ENCODE measurements around the gene WNT6. TPM values are rescaled to one million over a fixed set of nuclear protein-coding genes. Genes with fewer than 3 reads are reported as not detected.

The WNT6 gene
- total RNA-seq, 1 donor: not detected

DNA sequence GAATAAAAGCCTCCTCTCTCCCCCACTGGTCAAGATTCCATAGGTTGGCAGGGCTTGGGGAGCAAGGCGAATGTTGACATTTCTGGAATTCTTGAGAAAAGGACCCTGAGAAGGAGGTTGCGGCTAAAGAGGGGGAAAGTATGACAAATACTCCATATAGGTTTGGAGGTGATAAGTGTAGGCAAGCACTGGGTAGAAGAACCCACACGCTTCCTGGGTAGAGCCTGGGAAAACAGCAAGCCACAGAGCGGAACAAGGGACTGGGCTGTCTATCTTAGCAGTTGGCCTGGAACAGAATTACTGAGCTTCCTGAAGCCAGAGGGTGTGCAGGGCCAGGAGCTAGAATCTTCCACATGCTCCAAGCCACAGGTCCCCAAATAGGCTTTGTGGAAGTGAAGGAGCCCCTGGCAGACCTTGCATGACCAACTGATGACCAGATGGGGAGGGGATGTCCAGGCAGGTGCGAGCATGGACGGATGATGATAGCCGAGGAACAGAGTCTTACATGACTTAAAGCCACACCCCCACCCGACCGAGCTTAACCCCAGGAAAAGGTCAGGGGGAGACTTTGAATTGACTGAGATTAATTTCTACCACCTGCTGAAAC is 37.9 kb upstream of the WNT6 start:
- no peak for DNase-seq (ENCODE audit: low read depth)
- TF ChIP-seq, protein P1, sequence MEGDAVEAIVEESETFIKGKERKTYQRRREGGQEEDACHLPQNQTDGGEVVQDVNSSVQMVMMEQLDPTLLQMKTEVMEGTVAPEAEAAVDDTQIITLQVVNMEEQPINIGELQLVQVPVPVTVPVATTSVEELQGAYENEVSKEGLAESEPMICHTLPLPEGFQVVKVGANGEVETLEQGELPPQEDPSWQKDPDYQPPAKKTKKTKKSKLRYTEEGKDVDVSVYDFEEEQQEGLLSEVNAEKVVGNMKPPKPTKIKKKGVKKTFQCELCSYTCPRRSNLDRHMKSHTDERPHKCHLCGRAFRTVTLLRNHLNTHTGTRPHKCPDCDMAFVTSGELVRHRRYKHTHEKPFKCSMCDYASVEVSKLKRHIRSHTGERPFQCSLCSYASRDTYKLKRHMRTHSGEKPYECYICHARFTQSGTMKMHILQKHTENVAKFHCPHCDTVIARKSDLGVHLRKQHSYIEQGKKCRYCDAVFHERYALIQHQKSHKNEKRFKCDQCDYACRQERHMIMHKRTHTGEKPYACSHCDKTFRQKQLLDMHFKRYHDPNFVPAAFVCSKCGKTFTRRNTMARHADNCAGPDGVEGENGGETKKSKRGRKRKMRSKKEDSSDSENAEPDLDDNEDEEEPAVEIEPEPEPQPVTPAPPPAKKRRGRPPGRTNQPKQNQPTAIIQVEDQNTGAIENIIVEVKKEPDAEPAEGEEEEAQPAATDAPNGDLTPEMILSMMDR (IDR thresholded peaks at IDR 0.05; ENCODE audit: insufficient read depth, low read depth, low read length): no peak

DNA sequence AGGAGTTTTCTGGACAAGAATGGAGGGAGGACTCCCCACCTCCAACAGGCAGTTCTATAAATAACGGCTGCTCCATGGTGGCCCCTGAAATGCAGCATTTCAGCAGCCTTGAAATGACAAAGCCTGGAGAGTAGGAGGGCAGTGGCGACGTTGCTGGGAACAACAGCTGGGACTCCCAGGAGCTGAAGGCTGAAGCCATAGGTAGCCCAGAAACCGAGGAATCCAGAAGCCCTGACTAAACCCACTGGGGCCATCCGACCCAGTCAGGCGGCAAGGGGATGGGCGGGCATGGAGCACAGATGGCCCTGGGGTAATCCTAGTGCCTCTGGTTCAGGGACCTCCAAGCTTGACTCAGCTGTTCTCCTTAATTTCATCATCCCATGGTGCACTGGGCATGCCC is 37.0 kb upstream of the WNT6 start:
- DNase-seq (ENCODE audit: low read depth): no peak
- TF ChIP-seq, protein P1 (IDR thresholded peaks at IDR 0.05; ENCODE audit: insufficient read depth, low read depth, low read length): no peak
- H3K4me3 ChIP-seq (ENCODE audit: low read depth, low read length): no peak overlapping the region

More for the DNA sequence above, 37.9 kb upstream of the WNT6 start:
- no peak overlapping the region for H3K4me3 ChIP-seq (ENCODE audit: low read depth, low read length)

DNA sequence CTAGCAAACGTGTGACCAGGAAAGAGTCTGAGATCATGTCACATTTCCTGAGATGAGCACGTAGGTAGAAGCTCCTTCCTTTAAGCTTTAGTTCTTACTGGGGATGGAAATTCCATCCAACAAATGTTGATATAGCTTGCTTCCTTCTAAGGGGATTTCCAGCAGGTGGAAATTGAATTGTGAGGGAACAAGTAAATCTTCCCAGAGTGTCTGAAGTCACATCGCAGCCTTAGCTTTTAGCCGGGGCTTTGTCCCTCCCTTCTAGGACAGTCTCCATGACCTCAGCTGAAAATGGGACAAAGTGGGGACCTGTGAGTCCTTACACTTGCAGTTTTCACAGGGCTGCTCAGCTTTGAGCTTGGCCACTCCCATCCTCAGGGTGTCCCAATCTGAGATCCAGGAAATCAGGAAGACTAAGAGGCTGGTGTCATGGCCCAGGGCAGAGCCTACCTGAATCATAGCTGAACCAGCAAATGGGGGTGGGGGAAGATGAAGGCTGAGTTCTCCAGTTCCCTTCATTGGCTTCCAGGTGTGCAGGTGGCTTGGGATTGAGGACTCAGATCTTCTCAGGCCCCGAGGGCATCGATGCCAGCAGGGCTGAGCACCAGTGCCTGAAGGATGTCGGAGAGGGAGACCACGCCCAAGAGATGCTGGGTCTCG is 36.3 kb upstream of the WNT6 start:
- DNase-seq (ENCODE audit: low read depth): no peak
- H3K4me3 ChIP-seq (ENCODE audit: low read depth, low read length): no peak overlapping the region
- TF ChIP-seq, protein P1 (IDR thresholded peaks at IDR 0.05; ENCODE audit: insufficient read depth, low read depth, low read length): no peak

DNA sequence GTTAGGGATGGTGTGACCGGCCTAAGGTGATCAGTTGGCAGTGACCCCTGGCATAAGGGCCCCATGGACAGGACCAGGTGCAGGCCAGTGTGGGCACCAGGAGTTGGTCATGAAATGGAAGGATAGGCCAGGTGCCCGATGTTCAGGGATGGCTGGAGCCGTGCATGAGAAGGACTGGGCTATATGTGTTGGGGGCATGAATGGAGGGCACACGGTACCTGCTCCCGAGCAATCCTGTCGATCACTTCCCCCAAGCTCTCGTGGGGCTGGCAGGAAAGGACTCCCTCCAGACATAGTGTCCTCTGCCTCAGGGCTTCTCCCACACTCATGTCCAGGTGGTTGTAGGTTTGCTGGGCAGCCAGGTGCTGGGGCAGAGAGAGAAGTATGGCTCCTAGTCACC is 35.6 kb upstream of the WNT6 start:
- no peak for DNase-seq (ENCODE audit: low read depth)
- TF ChIP-seq, protein P1 (IDR thresholded peaks at IDR 0.05; ENCODE audit: insufficient read depth, low read depth, low read length): no peak
- no peak overlapping the region for H3K4me3 ChIP-seq (ENCODE audit: low read depth, low read length)

DNA sequence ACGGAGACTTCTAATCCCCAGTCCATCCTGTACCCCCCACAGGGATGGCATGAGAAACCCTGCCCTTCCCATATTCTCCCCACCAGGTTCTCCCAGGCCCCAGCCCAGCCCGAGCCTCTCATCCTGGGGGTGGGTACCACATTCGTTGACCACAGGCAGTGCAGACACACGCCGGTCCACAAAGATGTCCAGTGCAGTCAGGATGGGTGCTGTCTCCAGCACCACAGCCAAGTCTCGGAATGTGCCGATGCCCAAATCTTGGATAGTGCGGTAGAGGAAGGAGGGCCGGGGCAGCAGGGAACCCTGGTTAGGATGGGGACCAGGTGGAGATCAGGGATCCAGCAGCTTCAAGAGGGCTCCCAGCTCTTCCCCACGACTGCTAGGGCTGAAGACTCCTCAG is 32.8 kb upstream of the WNT6 start:
- no peak overlapping the region for H3K4me3 ChIP-seq (ENCODE audit: low read depth, low read length)
- DNase-seq (ENCODE audit: low read depth): no peak
- TF ChIP-seq, protein P1 (IDR thresholded peaks at IDR 0.05; ENCODE audit: insufficient read depth, low read depth, low read length): no peak

DNA sequence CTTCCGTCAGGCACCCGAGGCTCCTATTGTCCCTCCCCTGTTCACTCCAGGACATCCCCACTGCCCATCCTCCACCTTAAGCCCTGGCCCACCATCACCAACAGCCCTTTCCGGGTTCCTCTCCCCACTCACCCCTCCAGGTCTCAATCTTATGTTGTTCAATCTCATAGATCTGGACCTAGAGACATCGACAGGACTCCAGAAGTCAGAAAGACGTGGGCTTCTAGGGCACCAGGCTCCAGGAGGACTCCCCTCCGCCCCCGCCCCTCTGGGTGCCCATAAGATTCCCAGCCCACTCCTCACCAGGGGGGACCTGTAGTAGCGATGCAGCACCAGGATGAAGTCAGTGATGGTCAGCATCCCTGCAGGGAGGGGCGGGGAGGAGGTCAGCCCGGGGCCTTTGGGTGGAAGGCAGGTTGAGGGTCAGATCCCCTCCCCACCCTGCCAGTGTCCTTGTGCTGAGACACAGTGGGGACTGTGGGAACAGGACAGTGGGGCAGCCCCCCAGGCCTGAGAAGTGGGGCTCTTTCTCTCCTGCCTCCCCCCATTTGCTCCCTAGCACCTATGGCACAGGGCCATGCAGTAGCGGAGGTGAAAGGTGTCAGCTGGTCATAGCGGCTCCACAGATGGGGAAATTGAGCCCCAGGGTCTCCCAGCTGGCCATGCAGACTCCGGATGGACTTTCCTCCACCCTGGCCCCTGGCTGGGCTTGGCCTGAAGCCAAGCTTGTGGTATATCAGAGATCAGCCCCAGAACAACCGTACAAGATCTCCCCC is 31.7 kb upstream of the WNT6 start:
- no peak for DNase-seq (ENCODE audit: low read depth)
- TF ChIP-seq, protein P1 (IDR thresholded peaks at IDR 0.05; ENCODE audit: insufficient read depth, low read depth, low read length): no peak
- H3K4me3 ChIP-seq (ENCODE audit: low read depth, low read length): no peak overlapping the region

All from fibroblast of villous mesenchyme (primary cell).